RPMI7951 (cell line): ENCODE results near the gene KRTAP10-2. TPM values are rescaled to one million over a fixed set of nuclear protein-coding genes. Genes with fewer than 3 reads are reported as not detected.
"Not testable (repeated sequence)": the region's sequence is repeated elsewhere in the genome, so short reads cannot be mapped to it uniquely, and the experiment has no call there.

Experiments used
- DNase-seq: peaks from one replicate; pipeline ENCODE4 v3.0.0-alpha.2; 2012; ENCODE audit warnings: low read depth
- total RNA-seq: library from RNA; depleted of rRNA; stranded (reverse); fragments of >200 nt; shearing (Covaris generic); gene quantifications from 2 replicates; pipeline ENCODE4 v1.2.3, GENCODE V29; 2014

KRTAP10-2 gene
- total RNA-seq, 1 experiment from 2014 or later, result not detected

- no peak for DNase-seq
These were observed 17.0 kb upstream of the KRTAP10-2 start for GRCh38 chr21:44568261-44568660.

GRCh38 chr21:44567481-44568171 lies 16.3 kb upstream of the KRTAP10-2 start:
- DNase-seq, result no peak

GRCh38 chr21:44566403-44566802 lies 15.1 kb upstream of the KRTAP10-2 start:
- no peak for DNase-seq

- DNase-seq, result no peak
These were observed 13.7 kb upstream of the KRTAP10-2 start for GRCh38 chr21:44564886-44565598.

- no peak for DNase-seq
These were observed 12.8 kb upstream of the KRTAP10-2 start for GRCh38 chr21:44564099-44564498.

GRCh38 chr21:44558695-44559094 lies 7.4 kb upstream of the KRTAP10-2 start, which contains the start of gene KRTAP10-3:
Gene KRTAP10-3 (minus strand): TSS chr21:44558795. CDS start chr21:44558715, 80 bp downstream.
- no peak for DNase-seq

GRCh38 chr21:44558329-44558675 lies 7.0 kb upstream of the KRTAP10-2 start:
- DNase-seq, result not testable (repeated sequence)

- DNase-seq, result no peak
These were observed 6.4 kb upstream of the KRTAP10-2 start for GRCh38 chr21:44557491-44558328.

- no peak for DNase-seq
These were observed 5.6 kb upstream of the KRTAP10-2 start for GRCh38 chr21:44556879-44557278.

- no peak for DNase-seq
These were observed 4.0 kb upstream of the KRTAP10-2 start for GRCh38 chr21:44555200-44555875.

GRCh38 chr21:44552681-44553080 lies 1.4 kb upstream of the KRTAP10-2 start:
- DNase-seq, result no peak

GRCh38 chr21:44552136-44552535 lies 831 bp upstream of the KRTAP10-2 start:
- no peak for DNase-seq

- DNase-seq, result no peak
These were observed 498 bp downstream of the KRTAP10-2 start for GRCh38 chr21:44550807-44551206.

- DNase-seq, result not testable (repeated sequence)
These were observed 1.0 kb downstream of the KRTAP10-2 start for GRCh38 chr21:44550285-44550684.

GRCh38 chr21:44549525-44550211 lies 1.6 kb downstream of the KRTAP10-2 start:
- no peak for DNase-seq

GRCh38 chr21:44548922-44549321 lies 2.4 kb downstream of the KRTAP10-2 start:
- no peak for DNase-seq

GRCh38 chr21:44548381-44548780 lies 2.9 kb downstream of the KRTAP10-2 start:
- no peak for DNase-seq

GRCh38 chr21:44547656-44548331 lies 3.5 kb downstream of the KRTAP10-2 start:
- no peak for DNase-seq

- no peak for DNase-seq
These were observed 6.7 kb downstream of the KRTAP10-2 start for GRCh38 chr21:44544566-44544965.

GRCh38 chr21:44542716-44543115 lies 8.6 kb downstream of the KRTAP10-2 start:
- DNase-seq, result no peak
